Activated gamma-delta T cell treated with anti-CD3 and anti-CD28 coated beads, Interleukin-2, amount 50 U/mL, for 16 hours (primary cell): ENCODE results near the gene IQGAP1.

Experiments
- DNase-seq: peaks from one replicate; pipeline ENCODE4 v3.0.0-alpha.2; 2020; ENCODE audit warnings: low read depth

IQGAP1 gene

GRCh38 chr15:90367576-90367975 is 20.5 kb upstream of the IQGAP1 start:
- DNase-seq, result no peak

GRCh38 chr15:90375071-90375470 is 13.0 kb upstream of the IQGAP1 start:
- DNase-seq, result no peak

- DNase-seq, result peak; percentile 56
Measured at GRCh38 chr15:90376789-90377188, 11.3 kb upstream of the IQGAP1 start.

GRCh38 chr15:90379263-90379662 is 8.8 kb upstream of the IQGAP1 start:
- DNase-seq, result no peak

GRCh38 chr15:90381515-90381914 is 6.5 kb upstream of the IQGAP1 start:
- DNase-seq, result no peak

- DNase-seq, result no peak
Measured at GRCh38 chr15:90382320-90382719, 5.7 kb upstream of the IQGAP1 start.

- no peak for DNase-seq
Measured at GRCh38 chr15:90386221-90386620, 1.8 kb upstream of the IQGAP1 start.

GRCh38 chr15:90388462-90389380 is 679 bp downstream of the IQGAP1 start:
- peak; percentile 36 for DNase-seq

GRCh38 chr15:90389513-90389912 is 1.5 kb downstream of the IQGAP1 start:
- DNase-seq, result no peak

- no peak for DNase-seq
Measured at GRCh38 chr15:90393040-90393439, 5.0 kb downstream of the IQGAP1 start.

GRCh38 chr15:90394074-90394473 is 6.0 kb downstream of the IQGAP1 start:
- DNase-seq, result no peak

GRCh38 chr15:90394748-90395442 is 6.9 kb downstream of the IQGAP1 start:
- DNase-seq, result no peak

- DNase-seq, result no peak
Measured at GRCh38 chr15:90396321-90396720, 8.3 kb downstream of the IQGAP1 start.

GRCh38 chr15:90400005-90400758 is 12.1 kb downstream of the IQGAP1 start:
- DNase-seq, result no peak

GRCh38 chr15:90400759-90401314 is 12.8 kb downstream of the IQGAP1 start:
- DNase-seq, result peak; percentile 49

GRCh38 chr15:90401495-90401894 is 13.5 kb downstream of the IQGAP1 start:
- DNase-seq, result no peak

- no peak for DNase-seq
Measured at GRCh38 chr15:90402223-90402622, 14.2 kb downstream of the IQGAP1 start.

GRCh38 chr15:90402767-90403166 is 14.7 kb downstream of the IQGAP1 start:
- no peak for DNase-seq

GRCh38 chr15:90405055-90405607 is 17.1 kb downstream of the IQGAP1 start:
- DNase-seq, result no peak

- DNase-seq, result no peak
Measured at GRCh38 chr15:90407336-90407735, 19.3 kb downstream of the IQGAP1 start.

GRCh38 chr15:90407871-90408317 is 19.9 kb downstream of the IQGAP1 start:
- DNase-seq, result peak; percentile 27

GRCh38 chr15:90408657-90409056 is 20.6 kb downstream of the IQGAP1 start:
- no peak for DNase-seq
